ENCODE results near the gene IQSEC3.
"Not testable (repeated sequence)": the region's sequence is repeated elsewhere in the genome, so short reads cannot be mapped to it uniquely, and the experiment has no call there.

DNA sequence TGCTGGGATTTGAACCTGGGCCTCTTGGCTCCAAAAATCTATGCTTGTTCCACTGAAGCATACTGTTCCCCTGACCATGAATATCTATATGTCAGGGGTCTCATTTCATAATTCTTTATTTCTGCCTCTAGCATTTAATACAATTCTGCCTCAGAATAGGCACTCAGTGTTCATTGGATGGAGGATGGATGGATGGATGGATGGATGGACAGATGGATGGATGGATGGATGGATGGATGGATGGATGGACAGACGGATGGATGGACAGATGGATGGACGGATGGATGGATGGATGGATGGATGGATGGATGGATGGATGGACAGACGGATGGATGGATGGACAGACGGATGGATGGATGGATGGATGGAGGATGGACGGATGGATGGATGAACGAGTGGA, 150.5 kb downstream of the IQSEC3 start:
- TF ChIP-seq, protein P1, sequence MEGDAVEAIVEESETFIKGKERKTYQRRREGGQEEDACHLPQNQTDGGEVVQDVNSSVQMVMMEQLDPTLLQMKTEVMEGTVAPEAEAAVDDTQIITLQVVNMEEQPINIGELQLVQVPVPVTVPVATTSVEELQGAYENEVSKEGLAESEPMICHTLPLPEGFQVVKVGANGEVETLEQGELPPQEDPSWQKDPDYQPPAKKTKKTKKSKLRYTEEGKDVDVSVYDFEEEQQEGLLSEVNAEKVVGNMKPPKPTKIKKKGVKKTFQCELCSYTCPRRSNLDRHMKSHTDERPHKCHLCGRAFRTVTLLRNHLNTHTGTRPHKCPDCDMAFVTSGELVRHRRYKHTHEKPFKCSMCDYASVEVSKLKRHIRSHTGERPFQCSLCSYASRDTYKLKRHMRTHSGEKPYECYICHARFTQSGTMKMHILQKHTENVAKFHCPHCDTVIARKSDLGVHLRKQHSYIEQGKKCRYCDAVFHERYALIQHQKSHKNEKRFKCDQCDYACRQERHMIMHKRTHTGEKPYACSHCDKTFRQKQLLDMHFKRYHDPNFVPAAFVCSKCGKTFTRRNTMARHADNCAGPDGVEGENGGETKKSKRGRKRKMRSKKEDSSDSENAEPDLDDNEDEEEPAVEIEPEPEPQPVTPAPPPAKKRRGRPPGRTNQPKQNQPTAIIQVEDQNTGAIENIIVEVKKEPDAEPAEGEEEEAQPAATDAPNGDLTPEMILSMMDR (IDR thresholded peaks at IDR 0.05): not testable (repeated sequence)
- TF ChIP-seq POLR2A (IDR thresholded peaks at IDR 0.05): not testable (repeated sequence)

All from body of pancreas (tissue), 4 donors.